Measurements from ENCODE around the gene TMEM200A.

Gene TMEM200A

GRCh38 chr6:130420911-130421310 is 55.1 kb downstream of the TMEM200A start:
- FAIRE-seq (no peak), DNase-seq (ENCODE audit: insufficient read length, low spot score) (no peak)

- FAIRE-seq (no peak), DNase-seq (ENCODE audit: insufficient read length, low spot score) (no peak)
Measured at GRCh38 chr6:130421585-130421984, 55.8 kb downstream of the TMEM200A start.

GRCh38 chr6:130423044-130423443 is 57.2 kb downstream of the TMEM200A start:
- DNase-seq (ENCODE audit: insufficient read length, low spot score) (no peak), FAIRE-seq (no peak)

GRCh38 chr6:130424710-130425109 is 58.9 kb downstream of the TMEM200A start:
- DNase-seq (ENCODE audit: insufficient read length, low spot score) (no peak), FAIRE-seq (no peak)

- FAIRE-seq (no peak), DNase-seq (ENCODE audit: insufficient read length, low spot score) (no peak)
Measured at GRCh38 chr6:130425537-130425936, 59.7 kb downstream of the TMEM200A start.

GRCh38 chr6:130426066-130426721 is 60.4 kb downstream of the TMEM200A start:
- no peak for FAIRE-seq

GRCh38 chr6:130431346-130431852 is 65.6 kb downstream of the TMEM200A start:
- FAIRE-seq (no peak), DNase-seq (ENCODE audit: insufficient read length, low spot score) (no peak)

More at GRCh38 chr6:130426066-130426721, 60.4 kb downstream of the TMEM200A start:
- DNase-seq (ENCODE audit: insufficient read length, low spot score), result no peak

- no peak for FAIRE-seq
Measured at GRCh38 chr6:130432838-130433237, 67.0 kb downstream of the TMEM200A start.

GRCh38 chr6:130434174-130434873 is 68.5 kb downstream of the TMEM200A start:
- no peak for DNase-seq (ENCODE audit: insufficient read length, low spot score)

More at GRCh38 chr6:130432838-130433237, 67.0 kb downstream of the TMEM200A start:
- DNase-seq (ENCODE audit: insufficient read length, low spot score), result no peak

GRCh38 chr6:130435181-130435580 is 69.4 kb downstream of the TMEM200A start:
- FAIRE-seq (no peak), DNase-seq (ENCODE audit: insufficient read length, low spot score) (no peak)

More at GRCh38 chr6:130434174-130434873, 68.5 kb downstream of the TMEM200A start:
- no peak for FAIRE-seq

GRCh38 chr6:130437961-130438360 is 72.1 kb downstream of the TMEM200A start:
- no peak for FAIRE-seq
- no peak for DNase-seq (ENCODE audit: insufficient read length, low spot score)

- FAIRE-seq, result no peak
Measured at GRCh38 chr6:130447374-130447773, 81.6 kb downstream of the TMEM200A start.

GRCh38 chr6:130452336-130452735 is 86.5 kb downstream of the TMEM200A start:
- FAIRE-seq (no peak), DNase-seq (ENCODE audit: insufficient read length, low spot score) (no peak)

More at GRCh38 chr6:130447374-130447773, 81.6 kb downstream of the TMEM200A start:
- no peak for DNase-seq (ENCODE audit: insufficient read length, low spot score)

- FAIRE-seq (no peak), DNase-seq (ENCODE audit: insufficient read length, low spot score) (no peak)
Measured at GRCh38 chr6:130453230-130453629, 87.4 kb downstream of the TMEM200A start.

GRCh38 chr6:130457605-130458004 is 91.8 kb downstream of the TMEM200A start:
- FAIRE-seq (no peak), DNase-seq (ENCODE audit: insufficient read length, low spot score) (no peak)

- no peak for FAIRE-seq
Measured at GRCh38 chr6:130459316-130459715, 93.5 kb downstream of the TMEM200A start.

GRCh38 chr6:130460934-130461333 is 95.1 kb downstream of the TMEM200A start:
- no peak for FAIRE-seq
- DNase-seq (ENCODE audit: insufficient read length, low spot score), result no peak

More at GRCh38 chr6:130459316-130459715, 93.5 kb downstream of the TMEM200A start:
- no peak for DNase-seq (ENCODE audit: insufficient read length, low spot score)

- FAIRE-seq (no peak), DNase-seq (ENCODE audit: insufficient read length, low spot score) (no peak)
Measured at GRCh38 chr6:130466052-130466747, 100.4 kb downstream of the TMEM200A start.

- no peak for DNase-seq (ENCODE audit: insufficient read length, low spot score)
- FAIRE-seq, result no peak
Measured at GRCh38 chr6:130466748-130467061, 100.9 kb downstream of the TMEM200A start.

GRCh38 chr6:130467146-130468050 is 101.6 kb downstream of the TMEM200A start:
- DNase-seq (ENCODE audit: insufficient read length, low spot score) (no peak), FAIRE-seq (no peak)
